Activated gamma-delta T cell (primary cell): ENCODE data around the gene DIPK1B.

Experiments
- DNase-seq: peaks from one replicate; lab custom pipeline; 2025; lab: John Stamatoyannopoulos, UW

The DIPK1B gene

DNA sequence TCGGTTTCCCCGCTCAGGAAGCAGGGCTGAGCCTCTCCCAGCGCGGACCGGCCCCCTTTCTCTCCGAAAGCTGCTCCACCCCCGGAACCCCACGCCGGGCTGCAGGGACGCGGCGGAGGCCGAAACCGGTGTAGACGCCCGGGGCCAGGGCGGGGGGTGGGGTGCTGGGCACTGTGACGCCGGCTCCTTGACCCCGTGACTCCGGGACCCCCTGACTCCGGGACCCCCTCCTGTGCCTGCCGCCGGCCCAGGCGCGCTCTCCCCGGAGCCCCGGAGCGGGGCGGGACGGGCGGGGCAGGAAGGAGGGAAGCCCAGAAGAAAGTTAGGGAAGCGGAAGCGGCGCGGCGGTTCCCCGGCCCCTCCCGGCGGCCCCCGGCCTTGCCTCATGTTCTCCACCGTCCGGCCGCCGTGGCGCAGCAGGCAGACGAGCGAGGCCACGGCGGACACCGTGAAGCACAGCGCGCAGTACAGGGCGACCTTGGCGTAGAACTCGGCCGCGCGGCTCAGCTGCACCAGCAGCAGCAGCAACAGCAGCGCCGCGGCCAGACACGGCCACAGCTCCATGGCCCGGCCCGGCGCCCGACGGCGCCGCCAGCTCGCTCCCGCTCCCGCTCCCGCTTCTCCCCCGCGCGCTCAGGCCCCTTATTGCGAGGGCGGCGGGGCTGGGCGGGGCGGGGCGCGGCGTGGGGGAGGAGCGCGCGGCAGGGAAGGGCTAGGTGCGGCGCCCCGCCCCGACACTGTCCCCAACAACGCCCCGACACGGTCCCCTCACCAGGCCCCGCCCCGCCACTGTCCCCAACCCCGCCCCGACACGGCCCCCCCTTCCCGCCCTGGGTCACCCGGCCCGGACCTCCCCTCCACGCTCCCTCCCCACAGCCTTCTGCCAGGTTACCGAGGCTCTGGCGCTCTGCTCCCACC lies 25.3 kb upstream of the DIPK1B start, which contains the start of gene AGPAT2:
TSS of gene AGPAT2 (minus strand) at position 664 of the 918 bp plus-strand sequence. CDS start at position 564, 100 bp downstream.
- peak; percentile 45 for DNase-seq

DNA sequence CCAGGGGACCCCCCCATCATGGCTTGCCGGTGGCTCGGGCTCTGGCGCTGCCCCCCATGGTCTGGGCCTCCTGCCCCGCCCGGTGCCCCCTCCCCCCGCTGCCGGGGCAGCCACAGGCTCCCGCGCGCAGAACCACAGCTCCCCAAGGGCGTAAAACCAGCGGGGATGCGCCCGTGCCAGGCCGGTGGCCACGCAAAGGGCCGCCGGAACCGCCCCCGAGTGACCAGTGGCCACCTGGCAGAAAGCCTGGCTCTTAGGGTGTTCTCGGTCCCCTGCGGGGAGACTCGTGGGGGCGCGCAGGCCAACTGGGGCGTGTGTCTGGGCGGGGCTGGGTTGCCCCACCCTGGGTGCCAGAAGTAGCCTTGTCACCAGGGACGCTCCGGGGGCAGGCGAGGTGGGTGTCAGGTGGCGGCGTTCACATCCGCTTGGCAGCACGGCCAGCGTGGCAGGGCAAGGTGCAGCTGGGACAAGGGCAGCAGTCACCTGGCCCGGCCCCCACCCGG lies 24.6 kb upstream of the DIPK1B start:
- no peak for DNase-seq

DNA sequence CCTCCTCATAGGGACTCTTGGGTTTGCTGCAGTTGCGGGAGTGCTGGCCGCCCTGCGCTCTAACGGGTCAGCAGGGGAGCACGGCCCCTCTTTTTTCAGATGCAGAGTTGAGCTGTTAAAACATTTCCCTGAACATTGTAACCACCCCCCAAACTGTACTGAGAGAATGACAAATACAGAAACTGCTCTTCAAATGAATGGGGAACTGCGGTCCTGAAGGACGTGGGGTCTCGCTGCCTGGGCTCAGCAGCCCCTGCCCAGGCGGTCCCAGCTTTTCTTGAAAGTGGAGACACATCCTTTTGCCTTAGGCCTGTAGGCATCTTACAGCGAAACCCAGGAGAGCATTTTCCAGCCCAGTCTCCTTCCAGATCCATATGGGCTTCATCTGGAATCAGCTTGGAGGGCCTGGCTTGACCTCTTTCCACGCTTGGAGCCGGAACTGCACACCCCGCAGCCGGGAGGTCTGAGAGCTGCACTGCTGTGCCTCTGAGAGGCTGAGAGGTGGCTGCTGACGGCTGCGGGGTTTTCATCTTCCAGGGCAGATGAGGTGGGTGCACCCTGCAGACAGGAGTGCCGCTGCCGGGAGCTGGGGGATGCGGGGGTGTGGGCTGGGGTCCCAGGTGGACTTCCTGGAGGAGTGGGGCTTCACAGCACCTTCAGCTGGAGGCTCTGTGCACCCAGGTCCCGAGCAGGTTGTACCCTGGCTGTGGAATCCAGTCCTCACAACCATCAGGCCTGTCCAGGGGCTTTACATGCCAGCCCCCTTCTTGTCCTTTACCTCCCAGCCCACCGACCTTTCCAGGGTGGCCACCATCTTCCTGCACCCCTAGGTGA lies 23.9 kb upstream of the DIPK1B start:
- DNase-seq = no peak

DNA sequence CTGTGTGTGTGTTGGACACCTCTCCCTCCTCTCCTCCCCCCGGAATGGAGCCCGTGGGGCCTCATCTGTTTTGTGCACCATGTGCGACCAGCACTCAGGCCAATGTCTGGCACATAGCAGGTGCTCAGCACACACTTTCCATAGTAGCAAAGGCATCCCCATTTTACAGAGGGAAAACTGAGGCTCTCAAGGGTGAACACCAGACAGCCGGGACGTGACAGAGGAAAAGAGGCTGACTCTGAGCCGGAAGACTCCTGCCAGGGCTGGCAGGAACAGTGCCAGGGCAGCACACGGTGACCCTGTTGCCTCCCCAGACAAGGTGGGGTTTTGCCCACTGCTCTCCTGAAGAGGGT lies 23.3 kb upstream of the DIPK1B start:
- DNase-seq = no peak

DNA sequence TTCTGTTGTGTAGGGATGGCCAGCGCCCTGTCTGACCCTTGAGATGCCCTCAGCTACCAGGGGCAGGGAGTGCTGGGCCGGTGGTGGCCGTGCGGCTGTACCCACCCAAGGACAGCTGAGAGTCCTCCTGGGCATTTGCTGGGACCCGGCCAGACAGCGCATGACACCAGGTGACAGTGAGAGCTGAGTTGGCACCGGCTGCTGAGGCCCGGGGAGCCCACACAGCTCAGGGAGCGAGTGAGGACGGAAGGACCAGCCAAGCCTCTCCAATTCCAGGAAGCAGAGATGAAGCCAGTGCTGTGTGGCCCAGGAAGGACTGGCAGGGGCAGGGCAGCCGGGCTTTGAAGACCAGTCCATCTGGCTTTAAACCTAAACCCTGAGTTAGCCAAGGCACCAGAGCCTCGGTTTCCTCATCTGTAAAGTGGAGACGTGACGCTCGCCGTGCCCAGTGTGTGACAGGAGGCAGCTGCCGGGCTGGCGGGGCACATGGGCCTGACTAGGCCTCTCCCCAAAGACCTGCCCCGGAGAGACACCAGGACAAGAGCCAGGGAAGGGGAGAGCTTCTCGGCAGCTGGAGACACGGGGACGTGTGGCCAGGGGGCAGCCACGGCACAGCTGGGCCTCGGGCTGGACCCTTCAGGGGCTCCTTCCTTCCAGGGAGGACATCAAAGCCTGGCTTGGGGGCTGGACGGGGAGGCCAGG lies 22.1 kb upstream of the DIPK1B start:
- DNase-seq = no peak

DNA sequence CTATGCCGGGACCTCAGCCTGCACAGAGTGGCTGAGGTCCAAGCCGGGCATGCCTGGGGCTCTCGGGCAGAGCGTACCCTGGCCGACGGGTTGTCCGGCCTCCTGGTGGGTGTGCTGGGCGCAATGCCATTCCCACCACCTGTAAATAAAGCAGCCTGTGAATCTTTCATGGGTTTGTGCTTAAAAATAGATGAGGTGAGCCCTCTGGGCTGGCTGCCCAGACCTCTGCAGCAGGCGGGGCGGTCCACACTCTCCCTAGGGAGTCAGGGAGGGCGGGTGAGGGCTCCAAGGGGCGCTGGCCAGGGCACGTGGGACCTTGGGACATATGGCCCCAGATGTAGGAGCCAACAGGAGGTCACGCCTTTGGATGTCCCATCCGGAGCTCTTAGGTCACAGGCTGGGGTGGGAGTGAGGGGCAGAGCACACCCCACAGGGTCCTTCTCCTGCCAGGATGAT lies 21.5 kb upstream of the DIPK1B start:
- DNase-seq = no peak

DNA sequence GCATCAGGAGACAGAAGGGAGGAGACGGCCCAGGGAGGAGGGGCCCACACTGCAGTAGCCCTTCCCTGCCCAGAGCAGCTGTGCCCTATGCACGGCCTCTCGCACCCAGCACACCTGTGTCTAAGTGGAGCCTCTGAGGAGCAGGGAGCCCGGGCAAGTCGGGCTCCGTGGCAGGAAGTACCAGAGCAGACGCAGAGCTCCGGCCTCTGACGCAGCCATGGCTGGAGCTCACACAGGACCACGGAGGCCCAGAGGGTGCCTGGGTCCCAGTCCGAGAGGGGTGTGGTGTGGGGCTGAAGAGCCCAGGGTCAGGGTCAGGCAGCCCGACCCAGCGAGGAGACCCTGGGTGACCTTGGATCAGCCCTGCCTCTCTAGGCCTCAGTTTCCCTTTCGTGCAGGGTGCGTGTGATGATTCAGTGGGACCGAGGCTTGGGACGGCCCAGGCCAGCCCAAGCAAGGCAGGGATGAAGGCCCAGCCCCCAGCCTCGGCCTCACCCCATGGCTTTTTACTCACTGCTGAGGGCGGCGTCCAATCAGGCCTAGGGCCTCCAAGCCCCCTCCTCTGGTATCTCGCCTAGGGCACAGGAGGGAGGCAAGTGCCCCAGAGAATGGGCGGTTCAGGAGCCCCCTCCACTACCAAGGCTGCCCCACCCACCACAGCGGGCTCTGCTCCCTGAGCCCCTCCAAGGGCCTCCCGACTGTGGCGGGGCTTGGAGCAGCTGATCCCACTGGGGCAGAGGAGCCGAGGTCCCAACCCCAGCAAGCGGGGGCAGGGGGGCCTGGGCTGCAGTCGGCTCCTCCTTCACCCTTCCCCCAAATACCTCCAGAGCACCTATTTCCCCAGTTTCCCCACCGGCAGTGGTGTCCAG lies 20.8 kb upstream of the DIPK1B start:
- no peak for DNase-seq

DNA sequence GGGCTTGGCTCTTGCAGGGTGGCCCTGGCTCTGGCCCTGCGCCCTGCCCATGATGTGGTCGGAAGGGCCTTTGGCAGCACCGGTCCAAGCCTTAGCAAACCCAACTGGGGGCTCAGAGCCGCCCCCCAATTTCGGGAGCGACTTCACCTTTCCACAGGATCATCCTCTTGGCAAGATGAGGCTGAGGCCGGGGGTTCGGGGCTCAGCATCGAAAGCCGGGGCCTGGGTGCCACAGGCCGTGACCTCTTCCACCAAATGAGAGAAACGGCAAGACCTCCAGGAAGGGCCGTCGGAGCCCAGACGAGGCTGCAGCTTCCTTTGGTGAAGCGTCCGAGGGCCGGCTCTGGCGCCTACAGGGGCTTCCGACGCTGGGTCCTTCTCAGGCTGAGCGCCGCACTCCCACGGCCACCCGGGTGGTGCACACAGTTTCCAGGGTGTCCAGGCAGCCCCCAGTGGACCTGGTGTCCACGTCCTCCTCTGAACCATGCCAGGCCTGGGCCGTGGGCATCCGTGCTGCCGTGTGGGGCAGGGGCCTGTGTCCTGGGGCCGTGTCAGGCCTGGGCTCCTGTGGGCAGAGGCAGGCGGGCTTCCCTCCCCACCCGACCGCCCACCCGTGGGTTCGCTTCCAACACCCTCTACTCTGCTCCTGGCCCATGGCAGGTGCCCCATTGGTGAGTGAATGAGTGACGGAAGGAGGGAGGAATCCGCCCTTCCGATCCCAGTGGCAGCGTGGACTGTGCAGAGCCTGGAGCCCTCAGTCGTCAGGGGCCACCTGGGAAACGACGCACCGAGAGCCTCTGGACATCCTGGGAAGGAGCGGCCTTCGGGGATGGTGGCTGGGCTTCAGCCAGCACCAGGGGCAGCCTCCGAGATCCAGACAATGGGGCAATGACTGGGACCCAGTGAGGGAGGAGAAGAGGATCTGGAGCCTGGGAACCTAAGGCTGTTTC lies 19.9 kb upstream of the DIPK1B start:
- no peak for DNase-seq

DNA sequence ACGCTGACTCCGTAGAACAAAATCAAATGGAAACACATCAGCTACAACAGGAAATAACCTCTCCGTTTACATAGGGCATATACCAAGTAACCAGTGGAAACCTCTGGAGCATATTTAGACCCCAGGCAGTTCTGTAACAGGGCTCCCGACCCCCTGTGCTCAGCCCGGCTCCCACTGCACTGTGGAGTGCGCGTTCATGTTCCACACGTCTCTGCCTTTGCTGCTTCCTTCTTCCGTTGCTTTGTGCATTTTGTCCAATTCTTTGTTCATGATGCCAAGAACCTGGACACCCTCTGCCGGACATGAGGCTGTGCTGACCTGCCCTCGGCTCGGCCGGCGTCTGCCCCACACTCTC lies 19.3 kb upstream of the DIPK1B start:
- no peak for DNase-seq

DNA sequence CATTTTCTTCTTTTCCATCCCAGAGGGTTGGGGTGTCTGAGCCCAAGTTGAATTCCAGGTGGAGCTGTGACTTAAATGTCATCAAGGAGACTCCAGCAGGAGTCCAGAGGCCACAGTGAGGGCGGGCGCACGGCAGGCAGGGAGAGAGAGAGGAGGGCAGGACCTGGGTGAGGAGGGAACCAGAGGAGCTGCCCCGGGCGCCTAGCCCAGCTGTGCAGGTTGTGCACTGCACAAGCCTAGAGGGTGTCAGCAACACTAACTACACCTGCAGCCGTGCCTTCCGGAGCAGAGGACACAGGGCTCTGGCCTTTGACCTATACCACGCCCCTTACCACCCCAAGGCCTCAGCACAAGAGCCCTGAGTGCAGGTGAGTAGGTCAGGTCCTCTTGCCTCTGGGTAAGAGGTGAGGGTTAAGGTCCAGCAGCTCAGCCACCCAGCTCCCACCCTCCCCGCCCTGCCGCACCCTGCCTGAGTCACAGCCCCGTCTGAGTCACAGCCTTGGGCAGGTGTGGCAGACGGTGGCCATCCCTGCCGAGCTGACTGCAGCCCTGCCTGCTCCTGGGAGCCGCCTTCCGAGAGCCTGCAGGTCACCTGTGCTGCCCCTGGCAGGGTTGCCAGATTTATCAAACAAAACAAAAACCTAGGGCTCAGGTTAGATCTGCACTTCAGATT lies 18.7 kb upstream of the DIPK1B start:
- no peak for DNase-seq

DNA sequence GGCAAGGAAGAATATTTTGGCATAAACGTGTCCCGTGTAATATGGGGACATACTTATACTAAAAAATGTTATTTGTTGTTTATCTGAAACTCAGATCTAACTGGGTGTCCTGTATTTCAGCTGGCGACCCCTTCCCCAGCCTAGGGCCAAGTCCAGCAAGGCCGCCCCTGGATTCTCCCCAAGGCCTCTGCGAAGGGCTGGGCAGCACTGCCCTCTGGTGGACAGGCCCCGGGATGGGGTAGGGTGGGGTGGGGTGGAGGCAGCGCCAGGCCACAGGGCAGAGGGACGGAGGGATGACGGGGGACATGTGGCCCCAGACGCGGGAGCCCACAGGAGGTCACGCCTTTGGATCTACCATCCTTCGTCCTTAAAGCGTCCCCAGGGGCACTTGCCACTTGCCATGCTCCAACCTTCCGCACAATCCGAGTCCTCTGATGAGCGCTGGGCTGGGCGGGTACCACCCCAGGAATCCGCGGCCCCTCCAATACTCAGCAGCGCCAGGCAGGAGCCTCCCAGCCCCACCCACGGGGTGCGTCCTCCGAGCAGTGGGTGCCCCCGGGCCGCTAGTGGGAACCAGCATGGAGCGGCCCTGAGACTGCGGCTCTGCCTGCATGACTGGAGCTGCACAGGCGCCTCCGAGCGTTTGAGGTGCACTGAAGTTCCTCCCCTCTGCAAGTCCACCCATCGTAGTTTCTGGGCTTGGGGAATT lies 18.1 kb upstream of the DIPK1B start:
- DNase-seq = no peak

DNA sequence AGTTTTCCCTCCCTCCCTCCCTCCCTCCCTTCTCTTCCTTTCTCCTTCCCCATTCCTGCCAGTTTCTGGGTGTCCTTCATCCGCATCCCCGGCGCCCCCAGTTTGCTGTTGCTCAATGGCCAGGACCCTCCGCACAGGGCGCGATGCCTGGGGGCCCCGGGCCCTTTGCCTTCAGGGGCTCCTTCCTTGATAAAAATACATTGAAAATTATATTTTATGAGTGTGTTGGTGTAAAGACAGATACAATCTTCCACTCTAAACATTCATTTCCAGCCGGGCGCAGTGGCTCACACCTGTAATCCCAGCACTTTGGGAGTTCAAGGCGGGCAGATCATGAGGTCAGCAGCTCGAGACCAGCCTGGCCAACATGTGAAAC lies 17.5 kb upstream of the DIPK1B start:
- no peak for DNase-seq

DNA sequence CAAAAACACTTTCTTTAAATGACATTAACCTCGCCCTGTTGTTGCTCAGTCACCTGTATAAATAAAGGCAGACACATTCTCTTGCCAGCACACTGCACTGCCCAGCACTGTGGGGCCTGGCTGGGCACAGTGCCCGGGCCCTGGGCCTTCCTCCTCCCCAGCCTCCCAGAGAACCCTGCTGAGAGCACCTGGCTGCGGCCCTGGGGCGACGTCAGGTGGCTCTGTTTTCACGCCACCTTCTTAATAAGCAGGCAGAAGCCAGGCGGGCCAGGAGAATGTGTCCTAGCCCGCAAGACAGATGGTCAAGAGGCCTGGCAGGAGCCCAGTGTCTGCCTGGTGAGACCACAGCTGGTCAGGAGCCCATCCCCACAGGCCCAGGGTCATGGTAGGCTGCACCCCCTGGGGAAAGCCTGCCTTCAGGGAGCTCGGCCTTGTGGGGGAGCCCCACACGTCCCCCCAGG lies 16.9 kb upstream of the DIPK1B start:
- no peak for DNase-seq

DNA sequence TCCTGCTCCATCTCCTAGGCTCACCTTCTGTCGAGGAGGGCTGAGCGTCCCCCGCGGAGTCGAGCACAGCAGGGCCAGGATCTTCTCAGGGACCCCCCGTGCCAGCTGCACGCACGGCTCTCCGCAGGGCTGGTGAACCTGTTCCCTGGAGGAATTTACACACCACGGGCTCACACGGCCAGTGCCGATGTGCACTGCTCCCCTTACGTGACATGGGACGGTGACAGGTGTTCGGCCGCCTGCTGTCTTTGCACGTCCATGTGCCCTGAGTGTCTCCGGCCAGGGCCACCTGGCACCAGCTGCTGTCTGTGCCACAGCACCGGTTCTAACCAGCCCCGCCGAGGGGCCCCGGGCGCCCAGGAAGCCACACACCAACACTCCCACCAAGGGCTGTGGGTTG lies 16.4 kb upstream of the DIPK1B start:
- no peak for DNase-seq

DNA sequence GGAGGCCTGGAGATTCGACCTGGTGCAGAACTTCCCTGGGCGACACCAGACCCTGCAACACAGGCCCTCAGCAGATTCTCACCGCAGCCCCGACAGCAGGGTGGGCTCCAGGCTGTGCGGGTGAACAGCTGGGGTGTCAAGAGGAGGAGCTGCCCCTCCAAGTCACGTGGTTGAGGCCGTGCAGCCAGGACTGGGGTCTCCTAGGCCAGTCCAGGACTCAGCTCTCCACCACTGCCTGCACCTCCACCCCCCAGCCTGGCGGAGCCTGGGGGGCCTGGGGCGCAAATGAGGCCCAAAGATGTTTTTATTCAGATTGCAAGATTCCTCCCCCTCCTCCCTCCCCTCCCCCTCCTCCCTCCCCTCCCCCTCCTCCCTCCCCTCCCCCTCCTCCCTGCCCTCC lies 15.9 kb upstream of the DIPK1B start:
- no peak for DNase-seq

DNA sequence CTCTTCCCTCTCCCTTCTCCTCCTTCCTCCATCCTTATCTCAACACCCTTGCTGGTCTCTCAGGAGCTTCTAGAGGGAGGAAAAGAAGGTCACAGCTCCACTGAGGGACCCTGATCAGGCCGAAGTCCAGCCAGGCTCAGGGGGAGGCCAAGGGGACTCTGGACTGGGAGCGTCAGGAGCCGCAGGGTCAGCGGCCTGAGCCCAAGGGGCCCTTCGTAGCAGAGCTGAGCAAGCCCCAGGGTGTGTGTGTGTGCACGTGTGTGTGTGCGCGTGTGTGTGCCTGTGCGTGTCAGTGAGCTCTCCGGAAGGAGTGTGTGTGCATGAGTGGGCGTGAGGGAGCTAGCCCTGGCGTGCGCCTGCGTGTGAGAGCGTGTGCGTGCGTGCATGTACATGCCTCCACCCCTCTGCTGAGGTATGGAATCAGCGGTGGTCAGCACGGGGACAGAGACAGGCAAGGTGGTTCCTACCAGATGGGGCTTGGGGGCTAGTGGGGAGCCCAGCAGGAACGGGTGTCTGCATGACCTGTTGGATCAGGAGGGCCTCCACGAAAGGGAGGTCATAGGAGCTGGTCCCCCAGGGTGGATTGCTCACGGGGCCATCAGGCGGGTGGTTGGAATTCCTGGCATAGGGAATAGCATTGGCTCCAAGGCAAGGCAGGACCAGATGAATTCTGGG lies 15.1 kb upstream of the DIPK1B start:
- no peak for DNase-seq

DNA sequence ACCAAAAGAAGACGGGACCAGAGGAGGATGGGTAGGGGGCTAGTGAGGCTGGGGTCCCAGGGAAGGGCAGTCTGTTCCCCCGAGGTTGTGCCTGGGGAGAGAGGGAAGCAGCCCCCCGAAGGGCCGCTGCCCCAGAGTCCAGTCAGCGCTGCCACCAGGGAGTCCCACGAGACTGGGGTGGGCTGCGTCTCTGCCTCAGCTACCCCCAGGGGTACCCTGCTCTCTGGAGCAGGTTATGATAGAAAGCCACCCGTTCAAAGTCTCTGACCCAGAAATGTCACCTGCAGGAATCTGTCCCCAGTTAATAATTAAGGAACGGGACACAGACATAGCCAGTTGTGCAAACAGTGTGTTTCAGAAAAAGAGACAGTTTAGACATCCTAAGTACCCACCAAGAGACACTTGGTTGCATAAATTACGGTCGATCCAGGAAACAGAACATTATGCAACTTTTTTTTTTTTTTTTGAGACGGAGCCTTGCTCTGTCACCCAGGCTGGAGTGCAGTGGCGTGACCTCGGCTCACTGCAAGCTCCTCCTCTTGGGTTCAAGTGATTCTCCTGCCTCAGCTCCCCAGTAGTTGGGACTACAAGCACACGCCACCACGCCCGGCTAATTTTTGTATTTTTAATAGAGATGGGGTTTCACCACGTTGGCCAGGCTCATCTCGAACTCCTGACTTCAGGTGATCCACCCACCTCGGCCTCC lies 14.4 kb upstream of the DIPK1B start:
- DNase-seq = no peak
